KMS-11 (cell line): ENCODE results near the gene FNTB.
A peak's percentile ranks its signal among the peaks of the same experiment; 100 is the strongest.

Experiments used
- H2AFZ ChIP-seq: fragments of 200-600 bp; sonication (generic); 2 replicates; pipeline ENCODE4 v1.6.1; 2016; ENCODE audit warnings: antibody characterized with exemption, mixed run types, low read depth
- H3K27ac ChIP-seq: fragments of 200-600 bp; sonication (generic); 2 replicates; pipeline ENCODE4 v1.6.1; 2016; ENCODE audit warnings: mild to moderate bottlenecking, mixed run types
- H3K27me3 ChIP-seq: fragments of 200-600 bp; sonication (generic); 2 replicates; pipeline ENCODE4 v1.6.1; 2017; ENCODE audit warnings: mild to moderate bottlenecking, low read depth, mixed run types, moderate library complexity; ENCODE audit not compliant: insufficient read depth
- H3K36me3 ChIP-seq: fragments of 200-600 bp; sonication (generic); 2 replicates; pipeline ENCODE4 v1.6.1; 2017; ENCODE audit warnings: mild to moderate bottlenecking, mixed run types; ENCODE audit not compliant: insufficient read depth
- H3K4me1 ChIP-seq: fragments of 200-600 bp; sonication (generic); 2 replicates; pipeline ENCODE4 v1.6.1; 2016; ENCODE audit warnings: mild to moderate bottlenecking, low read depth, mixed run types; ENCODE audit not compliant: poor library complexity, severe bottlenecking
- H3K4me2 ChIP-seq: fragments of 200-600 bp; sonication (generic); 2 replicates; pipeline ENCODE4 v1.7.0; 2016; ENCODE audit warnings: mild to moderate bottlenecking, mixed run types
- H3K4me3 ChIP-seq: fragments of 200-600 bp; sonication (generic); IDR thresholded peaks from 2 replicates; pipeline ENCODE4 v1.6.1; 2017; ENCODE audit warnings: low read depth, low read length, mixed read lengths; ENCODE audit not compliant: insufficient read depth
- H3K79me2 ChIP-seq: fragments of 200-600 bp; sonication (generic); 2 replicates; pipeline ENCODE4 v1.6.1; 2016; ENCODE audit warnings: low read depth, mixed run types; ENCODE audit not compliant: insufficient read depth
- H3K9ac ChIP-seq: fragments of 200-600 bp; sonication (generic); 2 replicates; pipeline ENCODE4 v1.6.1; 2016; ENCODE audit warnings: mild to moderate bottlenecking, mixed run types
- H4K20me1 ChIP-seq: fragments of 200-600 bp; sonication (generic); 2 replicates; pipeline ENCODE4 v1.6.1; 2016; ENCODE audit warnings: mild to moderate bottlenecking, mixed run types; ENCODE audit not compliant: insufficient read depth
- CTCF ChIP-seq: fragments of 200-600 bp; sonication (generic); conservative IDR thresholded peaks from 2 replicates; pipeline ENCODE4 v1.6.1; 2017; ENCODE audit warnings: low read depth, mild to moderate bottlenecking, antibody characterized with exemption, low read length, moderate library complexity, mixed read lengths

FNTB gene

GRCh38 chr14:64983439-64984310, 3.0 kb upstream of the FNTB start:
- H3K36me3 ChIP-seq: no peaks in the 10 kb centered on the region
- no peak overlapping the region for H2AFZ ChIP-seq
- H4K20me1 ChIP-seq: no peaks in the 10 kb centered on the region
- peak; percentile 74 for TF ChIP-seq CTCF
- no peaks in the 10 kb centered on the region for H3K27me3 ChIP-seq
- no peak overlapping the region for H3K27ac ChIP-seq
- no peak overlapping the region for H3K4me3 ChIP-seq
- no peak overlapping the region for H3K9ac ChIP-seq
- H3K4me1 ChIP-seq: peaks cover 11% of the 10 kb centered on the region
- peak overlapping the region; percentile 25; the same call in 1 of the 2 replicates for H3K4me2 ChIP-seq
- H3K79me2 ChIP-seq: 0 out of 2 replicates have a peak, but pooled peaks cover 8% of the 10 kb centered on the region

GRCh38 chr14:64987438-64987767, 708 bp downstream of the FNTB start:
- TF ChIP-seq CTCF: no peak
- Histone ChIP-seq H3K27ac (peak overlapping the region; percentile 53; the same call in 1 of the 2 replicates), H4K20me1 (no peaks in the 10 kb centered on the region), H3K27me3 (no peaks in the 10 kb centered on the region), H3K4me3 (peak overlapping the region; percentile 25), H3K79me2 (0 out of 2 replicates have a peak, but pooled peaks cover 8% of the 10 kb centered on the region), H3K36me3 (no peaks in the 10 kb centered on the region), H3K4me1 (peaks cover 11% of the 10 kb centered on the region), H3K9ac (peak overlapping the region; percentile 56; the same call in 1 of the 2 replicates), H3K4me2 (peak overlapping the region; percentile 84), H2AFZ (peak overlapping the region; percentile 87)

- H3K27me3 ChIP-seq: no peaks in the 10 kb centered on the region
- no peak overlapping the region for H3K27ac ChIP-seq
- no peak overlapping the region for H3K4me3 ChIP-seq
- TF ChIP-seq CTCF: no peak
- H3K4me1 ChIP-seq: peaks cover 19% of the 10 kb centered on the region
- no peaks in the 10 kb centered on the region for H4K20me1 ChIP-seq
- 0 out of 2 replicates have a peak, but pooled peaks cover 8% of the 10 kb centered on the region for H3K79me2 ChIP-seq
- no peaks in the 10 kb centered on the region for H3K36me3 ChIP-seq
- H3K4me2 ChIP-seq: no peak overlapping the region
- no peak overlapping the region for H2AFZ ChIP-seq
- H3K9ac ChIP-seq: no peak overlapping the region
These were observed 3.6 kb downstream of the FNTB start for GRCh38 chr14:64990296-64990695.

GRCh38 chr14:64990939-64991338, 4.2 kb downstream of the FNTB start:
- H4K20me1 ChIP-seq: no peaks in the 10 kb centered on the region
- 0 out of 2 replicates have a peak, but pooled peaks cover 8% of the 10 kb centered on the region for H3K79me2 ChIP-seq
- no peak overlapping the region for H3K4me3 ChIP-seq
- peaks cover 18% of the 10 kb centered on the region for H3K4me1 ChIP-seq
- no peaks in the 10 kb centered on the region for H3K27me3 ChIP-seq
- no peak overlapping the region for H3K9ac ChIP-seq
- no peak overlapping the region for H3K27ac ChIP-seq
- H3K4me2 ChIP-seq: no peak overlapping the region
- no peak for TF ChIP-seq CTCF
- no peaks in the 10 kb centered on the region for H3K36me3 ChIP-seq
- no peak overlapping the region for H2AFZ ChIP-seq
